Neural cell (in vitro differentiated cells): ENCODE data around the gene ENPP1. TPM values are rescaled to one million over a fixed set of nuclear protein-coding genes. Genes with fewer than 3 reads are reported as not detected.

Experiments used
- H2AFZ ChIP-seq: fragments of 200-600, 300-800 bp; sonication (generic), shearing (Covaris generic); 2 replicates; pipeline ENCODE4 v1.6.0; 2014; ENCODE audit warnings: low read depth, mild to moderate bottlenecking, antibody characterized with exemption, low read length, moderate library complexity
- H3F3A ChIP-seq: fragments of 200-600 bp; shearing (Covaris generic); 2 replicates; pipeline ENCODE4 v1.6.1; 2016; ENCODE audit warnings: mild to moderate bottlenecking, moderate library complexity, mixed read lengths, antibody characterized with exemption, low read length; ENCODE audit not compliant: insufficient read depth, poor library complexity, severe bottlenecking
- H3K27ac ChIP-seq: fragments of 200-600, 300-800 bp; sonication (generic), shearing (Covaris generic); 2 replicates; pipeline ENCODE4 v1.5.1; 2014; ENCODE audit warnings: mild to moderate bottlenecking, low read length, moderate library complexity
- H3K27me3 ChIP-seq: fragments of 300-800, 200-600 bp; sonication (generic), shearing (Covaris generic); 2 replicates; pipeline ENCODE4 v1.6.0; 2014; ENCODE audit warnings: mild to moderate bottlenecking, low read depth, low read length, moderate library complexity; ENCODE audit not compliant: insufficient read depth
- H3K36me3 ChIP-seq: fragments of 300-800, 200-600 bp; sonication (generic), shearing (Covaris generic); 2 replicates; pipeline ENCODE4 v1.5.1; 2014; ENCODE audit warnings: mild to moderate bottlenecking, antibody characterized with exemption, low read length, moderate library complexity; ENCODE audit not compliant: insufficient read depth
- H3K4me2 ChIP-seq: fragments of 300-800, 200-600 bp; sonication (generic), shearing (Covaris generic); 2 replicates; pipeline ENCODE4 v1.6.0; 2014; ENCODE audit warnings: mild to moderate bottlenecking, low read length
- H3K4me3 ChIP-seq: fragments of 300-800, 200-600 bp; sonication (generic), shearing (Covaris generic); 2 replicates; pipeline ENCODE4 v1.5.1; 2014; ENCODE audit warnings: mild to moderate bottlenecking, low read length, moderate library complexity
- H3K79me2 ChIP-seq: fragments of 200-600 bp; shearing (Covaris generic); replicated peaks from 2 replicates; pipeline ENCODE4 v1.6.0; 2014; ENCODE audit warnings: mild to moderate bottlenecking, low read length, moderate library complexity; ENCODE audit not compliant: insufficient read depth
- H3K9ac ChIP-seq: fragments of 300-800, 200-600 bp; sonication (generic), shearing (Covaris generic); 2 replicates; pipeline ENCODE4 v1.6.1; 2016; ENCODE audit warnings: mild to moderate bottlenecking, low read length, mixed read lengths
- H3K9me2 ChIP-seq: fragments of 200-600 bp; shearing (Covaris generic); 2 replicates; pipeline ENCODE4 v1.6.1; 2016; ENCODE audit warnings: mild to moderate bottlenecking, low read length, mixed read lengths; ENCODE audit not compliant: insufficient read depth
- H3K9me3 ChIP-seq: fragments of 200-600, 300-800 bp; sonication (generic), shearing (Covaris generic); 2 replicates; pipeline ENCODE4 v1.6.1; 2016; ENCODE audit warnings: mild to moderate bottlenecking, mixed run types, low read length, moderate library complexity, mixed read lengths
- H4K20me1 ChIP-seq: fragments of 200-600 bp; shearing (Covaris generic); 2 replicates; pipeline ENCODE4 v1.6.1; 2016; ENCODE audit warnings: mild to moderate bottlenecking, mixed run types; ENCODE audit not compliant: insufficient read depth
- EP300 ChIP-seq: fragments of 450-650 bp; conservative IDR thresholded peaks from 2 replicates; pipeline ENCODE4 v1.6.1; 2014; ENCODE audit warnings: antibody characterized with exemption, mild to moderate bottlenecking, moderate library complexity; ENCODE audit not compliant: poor library complexity, severe bottlenecking
- EZH2 ChIP-seq: fragments of 200-600, 300-800 bp; shearing (Covaris generic), sonication (generic); IDR thresholded peaks from 2 replicates; pipeline ENCODE4 v1.6.1; 2014; ENCODE audit warnings: antibody characterized with exemption, low read length, borderline replicate concordance, mild to moderate bottlenecking; ENCODE audit not compliant: insufficient read depth, poor library complexity, severe bottlenecking
- MXI1 ChIP-seq: fragments of 450-650 bp; conservative IDR thresholded peaks from 2 replicates; pipeline ENCODE4 v1.6.1; 2014; ENCODE audit warnings: antibody characterized with exemption, mild to moderate bottlenecking; ENCODE audit not compliant: poor library complexity, severe bottlenecking
- POLR2AphosphoS5 ChIP-seq: IDR thresholded peaks from 2 replicates; pipeline ENCODE4 v1.6.1; 2012
- RAD21 ChIP-seq: fragments of 450-650 bp; conservative IDR thresholded peaks from 2 replicates; pipeline ENCODE4 v1.6.1; 2014; ENCODE audit warnings: antibody characterized with exemption, mild to moderate bottlenecking, moderate library complexity
- SMC3 ChIP-seq: fragments of 450-650 bp; conservative IDR thresholded peaks from 2 replicates; pipeline ENCODE4 v1.6.1; 2014; ENCODE audit warnings: antibody characterized with exemption, mild to moderate bottlenecking, moderate library complexity; ENCODE audit not compliant: poor library complexity
- TAF1 ChIP-seq: IDR thresholded peaks from 2 replicates; pipeline ENCODE4 v1.6.1; 2012; ENCODE audit warnings: low read depth
- polyA plus RNA-seq: library from polyadenylated mRNA; depleted of rRNA; stranded (reverse); fragments of >200 nt; gene quantifications from 2 replicates; pipeline ENCODE4 v1.2.3, GENCODE V29; 2014
- TF ChIP-seq, protein P1 (sequence below): fragments of 450-650 bp; IDR thresholded peaks from 2 replicates; pipeline ENCODE4 v1.5.1; 2014; ENCODE audit warnings: antibody characterized with exemption, mild to moderate bottlenecking, moderate library complexity; ENCODE audit not compliant: poor library complexity, severe bottlenecking
- TF ChIP-seq, protein P2 (sequence below): IDR thresholded peaks from 2 replicates; pipeline ENCODE4 v1.6.1; 2012; ENCODE audit warnings: borderline replicate concordance

Gene ENPP1
- polyA plus RNA-seq, 1 donor from 2014 or later = not detected

DNA sequence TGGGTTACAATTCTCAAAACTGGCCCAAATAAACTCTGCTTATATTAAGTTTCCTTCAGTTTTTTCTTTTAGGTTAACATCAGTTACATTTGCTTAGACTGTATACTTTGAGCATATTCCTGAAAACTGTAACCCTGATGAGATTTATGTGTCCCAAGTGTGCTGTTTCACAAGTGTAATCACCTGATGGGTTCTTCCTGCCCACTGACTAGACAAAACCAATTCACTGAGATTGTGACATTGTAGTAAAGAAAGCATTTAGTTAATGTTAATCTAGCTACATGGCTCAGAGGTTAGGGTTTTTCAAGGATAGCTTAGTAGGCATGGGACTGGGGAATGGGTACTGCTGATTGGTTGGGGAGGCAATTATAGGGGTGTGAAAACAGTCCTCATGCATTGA lies 89.8 kb downstream of the ENPP1 start:
- Histone ChIP-seq H3K9ac (no peak overlapping the region), H3K27ac (no peak overlapping the region), H3K4me3 (no peak overlapping the region), H3K36me3 (no peaks in the 10 kb centered on the region), H3K27me3 (no peaks in the 10 kb centered on the region), H3K9me2 (no peaks in the 10 kb centered on the region), H3K4me2 (no peak overlapping the region), H3F3A (no peaks in the 10 kb centered on the region), H3K79me2 (no peaks in the 10 kb centered on the region), H4K20me1 (no peaks in the 10 kb centered on the region), H2AFZ (no peak overlapping the region), H3K9me3 (no peaks in the 10 kb centered on the region)
- TF ChIP-seq RAD21 = no peak
- TF ChIP-seq EP300 = no peak
- TF ChIP-seq TAF1 = no peak
- no peak for TF ChIP-seq MXI1
- no peak for TF ChIP-seq EZH2
- TF ChIP-seq SMC3 = no peak
- no peak for TF ChIP-seq POLR2AphosphoS5
- TF ChIP-seq, protein P1, sequence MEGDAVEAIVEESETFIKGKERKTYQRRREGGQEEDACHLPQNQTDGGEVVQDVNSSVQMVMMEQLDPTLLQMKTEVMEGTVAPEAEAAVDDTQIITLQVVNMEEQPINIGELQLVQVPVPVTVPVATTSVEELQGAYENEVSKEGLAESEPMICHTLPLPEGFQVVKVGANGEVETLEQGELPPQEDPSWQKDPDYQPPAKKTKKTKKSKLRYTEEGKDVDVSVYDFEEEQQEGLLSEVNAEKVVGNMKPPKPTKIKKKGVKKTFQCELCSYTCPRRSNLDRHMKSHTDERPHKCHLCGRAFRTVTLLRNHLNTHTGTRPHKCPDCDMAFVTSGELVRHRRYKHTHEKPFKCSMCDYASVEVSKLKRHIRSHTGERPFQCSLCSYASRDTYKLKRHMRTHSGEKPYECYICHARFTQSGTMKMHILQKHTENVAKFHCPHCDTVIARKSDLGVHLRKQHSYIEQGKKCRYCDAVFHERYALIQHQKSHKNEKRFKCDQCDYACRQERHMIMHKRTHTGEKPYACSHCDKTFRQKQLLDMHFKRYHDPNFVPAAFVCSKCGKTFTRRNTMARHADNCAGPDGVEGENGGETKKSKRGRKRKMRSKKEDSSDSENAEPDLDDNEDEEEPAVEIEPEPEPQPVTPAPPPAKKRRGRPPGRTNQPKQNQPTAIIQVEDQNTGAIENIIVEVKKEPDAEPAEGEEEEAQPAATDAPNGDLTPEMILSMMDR = no peak
- TF ChIP-seq, protein P2, sequence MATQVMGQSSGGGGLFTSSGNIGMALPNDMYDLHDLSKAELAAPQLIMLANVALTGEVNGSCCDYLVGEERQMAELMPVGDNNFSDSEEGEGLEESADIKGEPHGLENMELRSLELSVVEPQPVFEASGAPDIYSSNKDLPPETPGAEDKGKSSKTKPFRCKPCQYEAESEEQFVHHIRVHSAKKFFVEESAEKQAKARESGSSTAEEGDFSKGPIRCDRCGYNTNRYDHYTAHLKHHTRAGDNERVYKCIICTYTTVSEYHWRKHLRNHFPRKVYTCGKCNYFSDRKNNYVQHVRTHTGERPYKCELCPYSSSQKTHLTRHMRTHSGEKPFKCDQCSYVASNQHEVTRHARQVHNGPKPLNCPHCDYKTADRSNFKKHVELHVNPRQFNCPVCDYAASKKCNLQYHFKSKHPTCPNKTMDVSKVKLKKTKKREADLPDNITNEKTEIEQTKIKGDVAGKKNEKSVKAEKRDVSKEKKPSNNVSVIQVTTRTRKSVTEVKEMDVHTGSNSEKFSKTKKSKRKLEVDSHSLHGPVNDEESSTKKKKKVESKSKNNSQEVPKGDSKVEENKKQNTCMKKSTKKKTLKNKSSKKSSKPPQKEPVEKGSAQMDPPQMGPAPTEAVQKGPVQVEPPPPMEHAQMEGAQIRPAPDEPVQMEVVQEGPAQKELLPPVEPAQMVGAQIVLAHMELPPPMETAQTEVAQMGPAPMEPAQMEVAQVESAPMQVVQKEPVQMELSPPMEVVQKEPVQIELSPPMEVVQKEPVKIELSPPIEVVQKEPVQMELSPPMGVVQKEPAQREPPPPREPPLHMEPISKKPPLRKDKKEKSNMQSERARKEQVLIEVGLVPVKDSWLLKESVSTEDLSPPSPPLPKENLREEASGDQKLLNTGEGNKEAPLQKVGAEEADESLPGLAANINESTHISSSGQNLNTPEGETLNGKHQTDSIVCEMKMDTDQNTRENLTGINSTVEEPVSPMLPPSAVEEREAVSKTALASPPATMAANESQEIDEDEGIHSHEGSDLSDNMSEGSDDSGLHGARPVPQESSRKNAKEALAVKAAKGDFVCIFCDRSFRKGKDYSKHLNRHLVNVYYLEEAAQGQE = no peak

DNA sequence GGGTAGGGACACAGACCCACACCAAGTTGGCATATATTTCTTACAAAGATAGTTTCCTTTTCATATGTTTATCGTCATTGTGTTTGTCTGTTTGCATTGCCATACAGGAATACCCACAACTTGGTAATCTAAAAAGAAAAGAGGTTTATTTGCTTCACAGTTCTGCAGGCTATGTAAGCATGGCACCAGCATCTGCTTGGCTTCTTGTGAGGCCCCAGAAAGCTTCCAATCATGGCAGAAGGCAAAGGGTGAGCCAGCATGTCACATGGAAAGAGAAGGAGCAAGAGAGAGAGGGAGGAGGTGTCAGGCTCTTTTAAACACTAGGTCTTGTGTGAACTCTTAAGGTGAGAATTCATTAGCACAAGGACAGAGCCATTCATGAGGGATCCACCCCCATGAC lies 90.9 kb downstream of the ENPP1 start:
- Histone ChIP-seq H3K9me2 (no peaks in the 10 kb centered on the region), H3F3A (no peaks in the 10 kb centered on the region), H3K4me2 (no peak overlapping the region), H3K27ac (no peak overlapping the region), H3K27me3 (no peaks in the 10 kb centered on the region), H3K9ac (no peak overlapping the region), H3K79me2 (no peaks in the 10 kb centered on the region), H3K36me3 (no peaks in the 10 kb centered on the region), H4K20me1 (no peaks in the 10 kb centered on the region), H2AFZ (no peak overlapping the region), H3K4me3 (no peak overlapping the region), H3K9me3 (no peaks in the 10 kb centered on the region)
- TF ChIP-seq EZH2 = no peak
- TF ChIP-seq MXI1 = no peak
- TF ChIP-seq, protein P1 = no peak
- TF ChIP-seq, protein P2 = no peak
- TF ChIP-seq TAF1 = no peak
- no peak for TF ChIP-seq EP300
- TF ChIP-seq SMC3 = no peak
- TF ChIP-seq POLR2AphosphoS5 = no peak
- no peak for TF ChIP-seq RAD21
